Lower leg skin (tissue), 3 donors: ENCODE data around the gene SELPLG.

Source experiments
- POLR2A ChIP-seq, 2 donors: fragments of 450-650 bp; IDR thresholded peaks; one replicate each; pipeline ENCODE4 v1.6.1; 2016 to 2017; ENCODE audit warnings: antibody characterized with exemption in 2 of 2, mild to moderate bottlenecking in 1 of 2, moderate library complexity in 1 of 2
- TF ChIP-seq, protein P1 (sequence below), 3 donors: fragments of 450-650 bp; IDR thresholded peaks; one replicate each; pipeline ENCODE4 v1.5.1; 2016; ENCODE audit warnings: antibody characterized with exemption in 3 of 3, mild to moderate bottlenecking in 3 of 3, moderate library complexity in 2 of 3

- TF ChIP-seq POLR2A (IDR thresholded peaks at IDR 0.05), result no peak
- TF ChIP-seq, protein P1, sequence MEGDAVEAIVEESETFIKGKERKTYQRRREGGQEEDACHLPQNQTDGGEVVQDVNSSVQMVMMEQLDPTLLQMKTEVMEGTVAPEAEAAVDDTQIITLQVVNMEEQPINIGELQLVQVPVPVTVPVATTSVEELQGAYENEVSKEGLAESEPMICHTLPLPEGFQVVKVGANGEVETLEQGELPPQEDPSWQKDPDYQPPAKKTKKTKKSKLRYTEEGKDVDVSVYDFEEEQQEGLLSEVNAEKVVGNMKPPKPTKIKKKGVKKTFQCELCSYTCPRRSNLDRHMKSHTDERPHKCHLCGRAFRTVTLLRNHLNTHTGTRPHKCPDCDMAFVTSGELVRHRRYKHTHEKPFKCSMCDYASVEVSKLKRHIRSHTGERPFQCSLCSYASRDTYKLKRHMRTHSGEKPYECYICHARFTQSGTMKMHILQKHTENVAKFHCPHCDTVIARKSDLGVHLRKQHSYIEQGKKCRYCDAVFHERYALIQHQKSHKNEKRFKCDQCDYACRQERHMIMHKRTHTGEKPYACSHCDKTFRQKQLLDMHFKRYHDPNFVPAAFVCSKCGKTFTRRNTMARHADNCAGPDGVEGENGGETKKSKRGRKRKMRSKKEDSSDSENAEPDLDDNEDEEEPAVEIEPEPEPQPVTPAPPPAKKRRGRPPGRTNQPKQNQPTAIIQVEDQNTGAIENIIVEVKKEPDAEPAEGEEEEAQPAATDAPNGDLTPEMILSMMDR (IDR thresholded peaks at IDR 0.05), result no peak
Measured at GRCh38 chr12:108592033-108592909, 41.4 kb downstream of the SELPLG start.
